Fibroblast of skin of left biceps (primary cell): ENCODE results near the gene SH2D4B.

Experiments used
- DNase-seq, 2 experiments: peaks; one replicate each; pipeline ENCODE4 v3.0.0-alpha.2; 2013; ENCODE audit warnings: low read depth in 2 of 2

Gene SH2D4B

DNA sequence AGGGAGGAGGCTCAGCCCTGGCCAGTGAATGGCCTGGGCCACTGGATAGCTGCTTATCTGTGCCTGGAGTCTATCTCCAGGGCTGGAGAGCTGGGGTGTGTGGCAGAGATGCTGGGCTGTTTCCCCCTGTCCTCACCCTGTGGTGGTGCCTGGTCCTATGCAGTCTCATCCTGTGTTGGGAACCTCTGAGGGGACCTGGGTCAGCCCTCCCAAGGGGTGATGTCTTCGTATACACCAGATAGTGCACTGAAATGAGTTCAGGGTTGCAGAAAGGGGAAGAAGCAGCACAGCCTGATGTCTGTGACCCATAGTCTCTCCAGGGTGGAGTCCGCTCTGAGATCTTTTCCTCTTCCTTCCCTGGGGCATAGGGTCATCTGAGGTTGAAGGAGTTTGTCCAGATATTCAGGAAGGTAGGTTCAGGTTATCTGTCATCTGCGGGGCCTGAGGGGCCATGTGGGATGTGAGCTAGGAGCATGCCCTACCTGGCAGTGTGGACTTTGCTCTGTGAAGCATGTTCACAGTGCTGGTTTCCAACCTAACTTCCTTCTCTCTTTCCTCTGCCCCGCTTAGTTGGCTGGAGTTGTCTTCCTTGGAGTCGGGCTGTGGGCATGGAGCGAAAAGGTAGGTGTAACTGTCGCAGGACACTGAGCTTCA is 33.4 kb upstream of the SH2D4B start:
- DNase-seq, result no peak

- no peak for DNase-seq
Observed at GRCh38 chr10:80504897-80505465, 32.7 kb upstream of the SH2D4B start.

- peak; percentile 35 to 45 for DNase-seq
Observed at GRCh38 chr10:80506189-80506575, 31.5 kb upstream of the SH2D4B start.

DNA sequence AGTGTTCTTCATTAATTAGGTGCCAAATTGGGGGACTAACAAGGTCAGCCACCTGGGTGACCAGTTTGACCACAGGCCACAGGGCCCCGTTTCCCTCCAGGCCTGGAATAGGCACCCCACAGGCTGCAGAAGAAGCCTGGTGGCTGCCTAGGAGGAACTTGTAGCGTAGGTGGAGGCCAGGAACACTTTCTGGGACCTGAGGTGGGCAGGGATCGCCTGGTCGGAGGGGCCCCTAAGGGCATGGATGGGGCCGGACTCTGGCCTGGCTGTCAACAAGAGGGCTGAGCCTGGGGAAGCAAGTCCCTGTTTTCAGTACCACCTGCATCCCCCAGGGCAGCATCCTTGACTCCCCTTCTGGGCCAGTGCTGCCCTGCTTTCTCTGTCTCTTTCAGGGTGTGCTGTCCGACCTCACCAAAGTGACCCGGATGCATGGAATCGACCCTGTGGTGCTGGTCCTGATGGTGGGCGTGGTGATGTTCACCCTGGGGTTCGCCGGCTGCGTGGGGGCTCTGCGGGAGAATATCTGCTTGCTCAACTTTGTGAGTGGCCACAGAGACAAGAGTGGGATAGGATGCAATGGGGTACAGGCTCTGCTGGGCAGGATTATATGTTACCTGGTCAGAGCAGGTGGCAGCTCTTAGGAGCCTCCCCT is 30.7 kb upstream of the SH2D4B start:
- no peak for DNase-seq

- no peak for DNase-seq
Observed at GRCh38 chr10:80509108-80509402, 28.6 kb upstream of the SH2D4B start.

- peak in 1 of 2 experiments; percentile 21 for DNase-seq
Observed at GRCh38 chr10:80509403-80510161, 28.1 kb upstream of the SH2D4B start.

- DNase-seq, result no peak
Observed at GRCh38 chr10:80512031-80512526, 25.6 kb upstream of the SH2D4B start.

GRCh38 chr10:80513106-80513505 is 24.6 kb upstream of the SH2D4B start:
- DNase-seq, result no peak

- no peak for DNase-seq
Observed at GRCh38 chr10:80515511-80515910, 22.2 kb upstream of the SH2D4B start.

GRCh38 chr10:80515941-80516340 is 21.8 kb upstream of the SH2D4B start:
- no peak for DNase-seq

- DNase-seq, result no peak
Observed at GRCh38 chr10:80516506-80517075, 21.1 kb upstream of the SH2D4B start.

GRCh38 chr10:80517416-80518142 is 20.1 kb upstream of the SH2D4B start:
- no peak for DNase-seq

GRCh38 chr10:80518143-80518806 is 19.4 kb upstream of the SH2D4B start:
- no peak for DNase-seq

GRCh38 chr10:80518807-80519360 is 18.8 kb upstream of the SH2D4B start:
- DNase-seq, result no peak

GRCh38 chr10:80519936-80520650 is 17.6 kb upstream of the SH2D4B start:
- DNase-seq, result no peak

DNA sequence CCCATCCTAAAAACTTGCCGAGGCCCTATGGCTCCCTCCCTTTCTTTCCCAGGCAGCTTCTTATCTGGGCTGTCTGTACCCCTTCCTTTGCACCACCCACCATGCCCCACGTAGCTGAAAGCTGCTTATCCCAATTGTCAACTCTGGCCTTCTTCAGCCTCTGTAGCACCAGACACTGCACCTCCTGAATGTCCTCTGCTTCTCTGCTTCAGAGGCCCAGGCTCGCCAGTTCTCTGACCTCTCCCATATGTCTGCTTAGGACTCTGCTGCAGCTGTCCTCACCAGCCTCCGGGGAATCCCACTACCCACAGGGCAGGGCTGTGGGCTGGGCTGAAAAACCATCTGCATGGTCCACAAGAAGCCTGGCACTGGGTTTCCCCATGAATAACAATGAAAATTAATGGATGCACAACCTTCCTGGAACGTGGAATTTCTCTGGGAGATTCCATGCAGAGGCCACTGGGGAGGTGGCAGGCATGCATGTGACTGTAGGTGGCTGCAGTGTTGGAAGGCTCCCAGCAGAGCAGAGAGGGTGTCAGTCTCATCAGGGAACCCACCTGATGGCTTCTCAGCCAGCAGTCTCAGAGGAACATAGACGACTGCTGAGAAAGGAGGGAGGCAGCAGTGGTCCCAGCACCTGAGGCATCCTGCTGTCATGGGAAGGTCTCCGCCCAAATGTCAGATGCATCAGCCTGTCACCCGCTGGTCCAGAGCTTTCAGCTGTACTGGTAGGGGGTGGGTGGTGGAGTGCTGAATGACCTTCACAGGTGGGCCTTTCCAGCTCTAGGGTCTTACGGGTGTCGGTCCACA is 16.8 kb upstream of the SH2D4B start:
- DNase-seq, result no peak

DNA sequence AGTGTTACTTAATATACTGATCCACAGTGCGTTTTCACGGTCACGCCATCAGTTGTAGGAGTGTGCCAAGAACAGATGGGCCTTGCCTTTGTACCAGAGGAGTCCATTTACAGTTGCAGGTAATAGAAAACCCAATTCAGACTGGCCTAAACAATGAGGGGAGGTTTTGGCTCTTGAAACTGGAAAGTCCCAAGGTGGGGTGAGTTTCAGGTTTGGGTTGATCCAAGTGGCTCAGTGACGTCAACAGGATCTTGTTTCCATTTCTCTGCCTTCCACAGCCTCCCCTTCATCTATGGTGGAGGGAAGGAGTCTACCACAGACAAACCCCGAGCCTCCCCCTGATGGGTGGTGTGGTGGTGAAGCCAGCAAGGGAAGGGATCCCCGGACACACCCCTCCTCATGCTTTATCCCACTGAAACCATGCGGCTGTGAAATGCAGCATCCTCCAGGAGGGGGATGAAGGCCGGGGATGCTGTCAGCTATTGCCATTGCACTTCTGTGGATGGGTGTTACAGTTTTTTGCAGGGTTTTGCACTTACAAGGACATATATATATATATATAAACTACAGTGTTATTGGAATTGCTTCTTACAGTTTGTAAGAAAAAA is 14.8 kb upstream of the SH2D4B start:
- no peak for DNase-seq

DNA sequence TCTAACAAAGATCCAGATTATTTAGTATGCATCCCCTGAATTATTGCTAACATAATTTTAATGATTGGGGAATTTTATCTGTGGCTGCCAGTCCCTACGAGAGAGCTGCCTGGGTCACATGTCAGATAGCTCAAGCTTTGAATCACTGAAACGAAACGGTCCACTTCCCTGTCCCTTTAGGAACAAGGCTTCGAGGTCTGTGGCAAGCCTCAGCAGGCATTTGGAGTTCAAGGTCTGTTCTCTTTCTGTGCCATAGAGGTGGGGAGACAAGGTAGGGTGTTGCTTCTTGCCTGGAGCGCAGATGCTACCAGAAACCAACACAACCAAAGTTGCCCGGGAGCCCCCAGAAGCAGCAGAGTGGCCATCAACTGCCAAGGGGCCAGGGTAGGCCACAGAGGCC is 13.9 kb upstream of the SH2D4B start:
- no peak for DNase-seq
